Trophoblast cell (in vitro differentiated cells and primary cell): Measurements from ENCODE around the gene CASP2.

Source experiments
- DNase-seq, 2 donors: peaks; one replicate each; pipeline ENCODE4 v3.0.0-alpha.2; 2016
- H2AFZ ChIP-seq: 2 replicates; pipeline ENCODE4 v1.6.1; 2013; ENCODE audit warnings: low read length, moderate library complexity, mild to moderate bottlenecking; ENCODE audit not compliant: insufficient read depth, poor library complexity
- H2AK5ac ChIP-seq: 2 replicates; pipeline ENCODE4 v1.6.1; 2013; ENCODE audit warnings: mild to moderate bottlenecking, low read length
- H2BK120ac ChIP-seq: 2 replicates; pipeline ENCODE4 v1.6.1; 2013; ENCODE audit warnings: low read length, mild to moderate bottlenecking, moderate library complexity; ENCODE audit not compliant: insufficient read depth, poor library complexity
- H2BK12ac ChIP-seq: 2 replicates; pipeline ENCODE4 v1.6.1; 2013; ENCODE audit warnings: mild to moderate bottlenecking, low read length, moderate library complexity
- H2BK5ac ChIP-seq: 2 replicates; pipeline ENCODE4 v1.6.1; 2013; ENCODE audit warnings: low read length, low read depth, moderate library complexity, mild to moderate bottlenecking; ENCODE audit not compliant: poor library complexity
- H3K14ac ChIP-seq: 2 replicates; pipeline ENCODE4 v1.6.1; 2013; ENCODE audit warnings: mild to moderate bottlenecking, low read length
- H3K18ac ChIP-seq: 2 replicates; pipeline ENCODE4 v1.6.1; 2013; ENCODE audit warnings: mild to moderate bottlenecking, low read length
- H3K23ac ChIP-seq: 2 replicates; pipeline ENCODE4 v1.6.1; 2013; ENCODE audit warnings: low read length
- H3K27ac ChIP-seq: 2 replicates; pipeline ENCODE4 v1.5.1; 2013; ENCODE audit warnings: low read depth, mild to moderate bottlenecking, inconsistent platforms, low read length, moderate library complexity
- H3K27me3 ChIP-seq: 2 replicates; pipeline ENCODE4 v1.6.1; 2013; ENCODE audit warnings: inconsistent platforms, mild to moderate bottlenecking, low read length, moderate library complexity; ENCODE audit not compliant: insufficient read depth
- H3K36me3 ChIP-seq, 2 experiments: 1 replicate in 1 of 2; 2 replicates in 1 of 2; pipeline ENCODE4 v1.6.1; 2013; ENCODE audit warnings: low read length in 2 of 2, mild to moderate bottlenecking in 2 of 2, moderate library complexity in 1 of 2; ENCODE audit not compliant: insufficient read depth in 2 of 2, control insufficient read depth in 1 of 2
- H3K4ac ChIP-seq: 2 replicates; pipeline ENCODE4 v1.6.1; 2013; ENCODE audit warnings: low read depth, mild to moderate bottlenecking, low read length, moderate library complexity
- H3K4me1 ChIP-seq, 2 experiments: 1 replicate in 1 of 2; 2 replicates in 1 of 2; pipeline ENCODE4 v1.6.1; 2013; ENCODE audit warnings: low read length in 2 of 2, mild to moderate bottlenecking in 2 of 2, moderate library complexity in 1 of 2; ENCODE audit not compliant: insufficient read depth in 2 of 2, control insufficient read depth in 1 of 2
- H3K4me2 ChIP-seq: 2 replicates; pipeline ENCODE4 v1.6.1; 2013; ENCODE audit warnings: inconsistent platforms, mild to moderate bottlenecking, low read length, moderate library complexity
- H3K4me3 ChIP-seq: 2 replicates; pipeline ENCODE4 v1.5.1; 2013; ENCODE audit warnings: mild to moderate bottlenecking, low read depth, low read length, inconsistent platforms
- H3K79me1 ChIP-seq: one replicate; pipeline ENCODE4 v1.6.1; 2013; ENCODE audit warnings: low read length
- H3K79me2 ChIP-seq: 2 replicates; pipeline ENCODE4 v1.6.1; 2013; ENCODE audit warnings: low read length, mild to moderate bottlenecking; ENCODE audit not compliant: control insufficient read depth, insufficient read depth, poor library complexity
- H3K9ac ChIP-seq: 2 replicates; pipeline ENCODE4 v1.6.1; 2013; ENCODE audit warnings: mild to moderate bottlenecking, low read length
- H3K9me3 ChIP-seq: 2 replicates; pipeline ENCODE4 v1.6.1; 2013; ENCODE audit warnings: low read depth, mild to moderate bottlenecking, control low read depth, inconsistent platforms, low read length; ENCODE audit not compliant: insufficient read depth
- H4K12ac ChIP-seq: 2 replicates; pipeline ENCODE4 v1.6.1; 2013; ENCODE audit warnings: low read depth, mild to moderate bottlenecking, low read length, moderate library complexity
- H4K8ac ChIP-seq: 2 replicates; pipeline ENCODE4 v1.6.1; 2013; ENCODE audit warnings: low read depth, mild to moderate bottlenecking, low read length, moderate library complexity
- H4K91ac ChIP-seq: one replicate; pipeline ENCODE4 v1.6.1; 2013; ENCODE audit warnings: low read depth, mild to moderate bottlenecking, low read length, moderate library complexity
- WGBS: extraction: QIAGEN DNeasy Blood & Tissue Kit; methylation state at CpG from one replicate; pipeline ENCODE4 v1.1.7; 2013; ENCODE audit warnings: missing lambda C conversion rate; ENCODE audit not compliant: insufficient read length, insufficient coverage; ENCODE audit errors: extremely low coverage; 5-methylcytosine and 5-hydroxymethylcytosine counted together

Gene CASP2

DNA sequence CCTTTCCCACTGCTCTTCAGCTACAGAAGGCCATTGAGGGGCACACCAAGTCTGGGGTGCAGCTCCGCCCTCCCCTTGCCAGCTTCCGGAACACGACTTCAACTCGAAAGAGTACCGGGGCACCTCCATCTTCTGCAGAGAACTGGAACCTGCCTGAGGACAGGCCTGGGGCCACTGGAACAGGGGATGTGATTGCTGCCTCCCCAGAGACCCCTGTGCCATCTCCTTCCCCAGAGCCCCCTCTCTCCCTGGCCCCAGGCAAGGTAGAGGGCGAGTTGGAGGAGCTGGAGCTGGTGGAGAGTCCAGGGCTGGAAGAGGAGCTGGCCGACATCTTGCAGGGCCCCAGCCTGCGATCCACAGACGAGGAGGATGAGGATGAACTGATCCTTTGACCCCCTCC lies 63.4 kb downstream of the CASP2 start:
- Histone ChIP-seq H3K79me2 (no peaks in the 10 kb centered on the region), H4K12ac (no peak overlapping the region), H3K4ac (no peak overlapping the region), H3K9ac (no peak overlapping the region), H3K18ac (no peak overlapping the region), H3K14ac (no peak overlapping the region), H2BK120ac (no peak overlapping the region), H2BK5ac (no peak overlapping the region), H3K9me3 (no peaks in the 10 kb centered on the region), H3K79me1 (no peaks in the 10 kb centered on the region), H4K8ac (no peak overlapping the region), H3K4me1 (peaks cover 6 to 7% of the 10 kb centered on the region in 2 experiments), H4K91ac (no peak overlapping the region), H3K4me2 (no peak overlapping the region), H2BK12ac (no peak overlapping the region), H2AFZ (no peak overlapping the region), H3K27me3 (no peaks in the 10 kb centered on the region), H2AK5ac (no peak overlapping the region), H3K27ac (no peak overlapping the region), H3K23ac (no peak overlapping the region), H3K36me3 (no peaks in the 10 kb centered on the region), H3K4me3 (no peak overlapping the region)
- no CpG with 5 or more reads among the region's 9 CpGs for WGBS
- no peak for DNase-seq

- no CpG with 5 or more reads among the region's 11 CpGs for WGBS
- H3K23ac ChIP-seq = no peak overlapping the region
These were observed 64.4 kb downstream of the CASP2 start for GRCh38 chr7:143352531-143353002.

DNA sequence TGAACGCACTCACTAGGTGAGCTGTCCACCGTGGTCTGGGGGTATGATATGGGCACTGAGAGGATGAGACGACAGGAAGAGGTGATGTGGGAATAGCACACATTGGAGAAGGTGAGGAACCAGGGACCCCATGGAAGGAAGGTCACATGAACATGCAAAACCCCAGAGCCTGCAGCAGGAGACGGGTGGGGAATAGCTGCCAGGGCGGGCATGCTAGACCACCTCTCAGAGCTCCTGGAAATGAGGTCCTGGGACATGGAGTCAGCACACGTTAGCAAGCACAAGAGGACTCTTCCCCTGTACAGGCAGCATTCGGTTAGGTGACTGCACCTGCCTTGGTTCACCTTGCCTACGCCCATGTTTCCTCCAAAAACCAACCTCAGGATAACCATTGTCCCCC lies 66.2 kb downstream of the CASP2 start:
- Histone ChIP-seq H4K8ac (no peak overlapping the region), H2BK5ac (no peak overlapping the region), H3K79me2 (no peaks in the 10 kb centered on the region), H3K14ac (no peak overlapping the region), H3K23ac (no peak overlapping the region), H3K4ac (no peak overlapping the region), H4K12ac (no peak overlapping the region), H3K79me1 (no peaks in the 10 kb centered on the region), H2BK120ac (no peak overlapping the region), H3K36me3 (no peaks in the 10 kb centered on the region), H2AFZ (no peak overlapping the region), H3K18ac (no peak overlapping the region), H2AK5ac (no peak overlapping the region), H3K4me1 (peaks cover 6 to 7% of the 10 kb centered on the region in 2 experiments), H3K9me3 (peaks cover 2% of the 10 kb centered on the region), H3K4me2 (no peak overlapping the region), H2BK12ac (no peak overlapping the region), H3K9ac (no peak overlapping the region), H4K91ac (no peak overlapping the region), H3K27me3 (peaks cover under 1% of the 10 kb centered on the region), H3K4me3 (no peak overlapping the region), H3K27ac (no peak overlapping the region)
- DNase-seq = no peak
- WGBS = no CpG with 5 or more reads among the region's 8 CpGs

More at GRCh38 chr7:143352531-143353002, 64.4 kb downstream of the CASP2 start:
- no peak overlapping the region for H4K12ac ChIP-seq
- H3K79me1 ChIP-seq = no peaks in the 10 kb centered on the region
- H3K18ac ChIP-seq = no peak overlapping the region
- H4K8ac ChIP-seq = no peak overlapping the region
- H2AK5ac ChIP-seq = no peak overlapping the region
- H3K36me3 ChIP-seq = no peaks in the 10 kb centered on the region
- H2AFZ ChIP-seq = no peak overlapping the region
- H2BK5ac ChIP-seq = no peak overlapping the region
- H4K91ac ChIP-seq = no peak overlapping the region
- H3K9ac ChIP-seq = no peak overlapping the region
- no peak overlapping the region for H3K4me2 ChIP-seq
- H3K9me3 ChIP-seq = no peaks in the 10 kb centered on the region
- no peak overlapping the region for H3K14ac ChIP-seq
- no peaks in the 10 kb centered on the region for H3K79me2 ChIP-seq
- no peak overlapping the region for H3K4ac ChIP-seq
- no peak overlapping the region for H3K27ac ChIP-seq
- H3K27me3 ChIP-seq = no peaks in the 10 kb centered on the region
- no peak overlapping the region for H3K4me3 ChIP-seq
- H2BK12ac ChIP-seq = no peak overlapping the region
- no peak overlapping the region for H2BK120ac ChIP-seq
- H3K4me1 ChIP-seq = peaks cover 6 to 7% of the 10 kb centered on the region in 2 experiments
- no peak for DNase-seq

GRCh38 chr7:143354965-143355364 lies 66.8 kb downstream of the CASP2 start:
- Histone ChIP-seq H3K4me3 (no peak overlapping the region), H2AK5ac (no peak overlapping the region), H4K91ac (no peak overlapping the region), H2AFZ (no peak overlapping the region), H3K27ac (no peak overlapping the region), H3K23ac (no peak overlapping the region), H3K36me3 (no peaks in the 10 kb centered on the region), H3K79me2 (no peaks in the 10 kb centered on the region), H3K27me3 (peaks cover 6% of the 10 kb centered on the region), H2BK5ac (no peak overlapping the region), H4K12ac (no peak overlapping the region), H3K9ac (no peak overlapping the region), H3K4ac (no peak overlapping the region), H3K4me1 (peaks cover 6 to 7% of the 10 kb centered on the region in 2 experiments), H4K8ac (no peak overlapping the region), H3K14ac (no peak overlapping the region), H2BK120ac (no peak overlapping the region), H3K9me3 (peaks cover 2% of the 10 kb centered on the region), H3K18ac (no peak overlapping the region), H3K79me1 (no peaks in the 10 kb centered on the region), H3K4me2 (no peak overlapping the region), H2BK12ac (no peak overlapping the region)
- no CpG with 5 or more reads among the region's 8 CpGs for WGBS
- no peak for DNase-seq
